ENCODE data around the gene SPC25. TPM values are rescaled to one million over a fixed set of nuclear protein-coding genes. Genes with fewer than 3 reads are reported as not detected.

Gene SPC25
- total and polyA plus RNA-seq, 2 of the 13 experiments (the other 11 are each of a cell fraction or from before 2014, with no cell fraction given) = 11.3 to 26.5 TPM

GRCh38 chr2:168890006-168890782, at the start of gene SPC25 (continued):
- TF ChIP-seq KMT2B (CRISPR knock-in tag; IDR thresholded peaks at IDR 0.05) (peak; percentile 77), ZBTB43 (CRISPR knock-in tag; conservative IDR thresholded peaks at IDR 0.05) (peak; percentile 13; the same call in 1 of the 2 replicates), GMEB1 (CRISPR knock-in tag; IDR thresholded peaks at IDR 0.05; ENCODE audit: borderline replicate concordance) (peak; percentile 73; the same call in 1 of the 2 replicates), ZBTB39 (CRISPR knock-in tag; IDR thresholded peaks at IDR 0.05) (no peak), ATF7-NPFF (CRISPR knock-in tag; IDR thresholded peaks at IDR 0.05; ENCODE audit: low read depth) (peak; percentile 93), ZNF329 (CRISPR knock-in tag; IDR thresholded peaks at IDR 0.05; ENCODE audit: low read depth) (no peak), TP53 (CRISPR knock-in tag; conservative IDR thresholded peaks at IDR 0.05) (no peak), ZNF749 (CRISPR knock-in tag; IDR thresholded peaks at IDR 0.05; ENCODE audit: borderline replicate concordance) (no peak), GLI4 (CRISPR knock-in tag; IDR thresholded peaks at IDR 0.05; ENCODE audit: borderline replicate concordance) (peak; percentile 46; the same call in 1 of the 2 replicates), MXD4 (CRISPR knock-in tag; IDR thresholded peaks at IDR 0.05) (peak; percentile 76), IRF2 (CRISPR knock-in tag; IDR thresholded peaks at IDR 0.05) (peak; percentile 98), TSC22D2 (CRISPR knock-in tag; IDR thresholded peaks at IDR 0.05; ENCODE audit: borderline replicate concordance) (peak; percentile 67; the same call in 1 of the 2 replicates), KDM5B (CRISPR knock-in tag; IDR thresholded peaks at IDR 0.05; ENCODE audit: borderline replicate concordance) (peak; percentile 79; the same call in 1 of the 2 replicates), ZBTB3 (CRISPR knock-in tag; IDR thresholded peaks at IDR 0.05; ENCODE audit: borderline replicate concordance, low read depth) (no peak), ZNF709 (CRISPR knock-in tag; IDR thresholded peaks at IDR 0.05) (no peak), PHB2 (IDR thresholded peaks at IDR 0.05; ENCODE audit: partially characterized antibody) (no peak), ADNP (CRISPR knock-in tag; IDR thresholded peaks at IDR 0.05) (no peak), ZNF441 (CRISPR knock-in tag; IDR thresholded peaks at IDR 0.05; ENCODE audit: borderline replicate concordance) (peak; percentile 36; the same call in 1 of the 2 replicates), RARG (CRISPR knock-in tag; IDR thresholded peaks at IDR 0.05; ENCODE audit: low read depth) (no peak; the same call in 1 of the 2 replicates), THAP7 (CRISPR knock-in tag; IDR thresholded peaks at IDR 0.05) (0 out of 2 replicates have a peak, but pooled peaks have one; percentile 61), NKX3-1 (CRISPR knock-in tag; IDR thresholded peaks at IDR 0.05) (no peak), TAF1 (CRISPR knock-in tag; IDR thresholded peaks at IDR 0.05) (peak; percentile 80)

Measured in HepG2 (cell line).